ENCODE results near the gene RNF115.
A peak's percentile ranks its signal among the peaks of the same experiment; 100 is the strongest.
"Not testable (repeated sequence)": the region's sequence is repeated elsewhere in the genome, so short reads cannot be mapped to it uniquely, and the experiment has no call there.

The RNF115 gene

GRCh38 chr1:145827966-145828365 is 4.1 kb upstream of the RNF115 start:
- Histone ChIP-seq H3K27ac (replicated peaks; ENCODE audit: low read length) (no peak overlapping the region), H3K9me3 (replicated peaks in 1 of 2; ENCODE audit: control insufficient read depth in 2 of 2, insufficient read depth in 1 of 2, low read depth in 1 of 2, low read length in 2 of 2) (no peaks in the 10 kb centered on the region), H2BK15ac (ENCODE audit: low read length) (no peak overlapping the region), H2BK5ac (ENCODE audit: low read length) (no peak overlapping the region), H3K4me3 (ENCODE audit: low read length in 2 of 2) (no peak overlapping the region), H3K36me3 (replicated peaks in 1 of 2; ENCODE audit: control insufficient read depth in 2 of 2, insufficient read depth in 2 of 2, low read length in 2 of 2) (peaks cover 26 to 73% of the 10 kb centered on the region in 2 donors), H3K18ac (ENCODE audit: low read length) (no peak overlapping the region), H3K14ac (ENCODE audit: low read length) (no peak overlapping the region), H4K8ac (ENCODE audit: low read depth, low read length) (no peak overlapping the region), H3K4me1 (ENCODE audit: control insufficient read depth in 2 of 2, insufficient read depth in 1 of 2, low read depth in 1 of 2, low read length in 2 of 2) (peaks cover 0 to 2% of the 10 kb centered on the region in 2 donors), H3K79me1 (ENCODE audit: low read depth, low read length) (no peaks in the 10 kb centered on the region), H2AK5ac (ENCODE audit: low read depth, low read length) (no peak overlapping the region), H3K4ac (ENCODE audit: low read length) (no peak overlapping the region), H3K23ac (ENCODE audit: low read depth, low read length, poor library complexity) (no peak overlapping the region), H2BK120ac (ENCODE audit: low read depth, low read length) (no peak overlapping the region), H2BK12ac (ENCODE audit: low read length) (no peak overlapping the region), H3K9ac (ENCODE audit: low read depth, low read length, poor library complexity) (no peak overlapping the region), H3K27me3 (ENCODE audit: control insufficient read depth in 3 of 3, insufficient read depth in 3 of 3, low read depth in 1 of 3, low read length in 3 of 3) (no peaks in the 10 kb centered on the region), H2AFZ (ENCODE audit: low read length) (no peak overlapping the region), H3K4me2 (ENCODE audit: insufficient read depth, low read length, poor library complexity, severe bottlenecking) (no peak overlapping the region), H4K91ac (ENCODE audit: low read depth, low read length, poor library complexity) (no peak overlapping the region)
- DNase-seq (ENCODE audit: low spot score): no peak

GRCh38 chr1:145826030-145826429 is 2.1 kb upstream of the RNF115 start:
- H4K91ac ChIP-seq (ENCODE audit: low read depth, low read length, poor library complexity): no peak overlapping the region
- no peaks in the 10 kb centered on the region for H3K79me1 ChIP-seq (ENCODE audit: low read depth, low read length)
- peak overlapping the region in 1 of 2 donors; percentile 59 for H3K4me3 ChIP-seq (ENCODE audit: low read length in 2 of 2)
- H3K9me3 ChIP-seq (replicated peaks in 1 of 2; ENCODE audit: control insufficient read depth in 2 of 2, insufficient read depth in 1 of 2, low read depth in 1 of 2, low read length in 2 of 2): no peaks in the 10 kb centered on the region
- no peak overlapping the region for H4K8ac ChIP-seq (ENCODE audit: low read depth, low read length)
- H2BK5ac ChIP-seq (ENCODE audit: low read length): no peak overlapping the region
- H3K9ac ChIP-seq (ENCODE audit: low read depth, low read length, poor library complexity): no peak overlapping the region
- H3K27ac ChIP-seq (replicated peaks; ENCODE audit: low read length): no peak overlapping the region
- H2BK12ac ChIP-seq (ENCODE audit: low read length): no peak overlapping the region
- no peaks in the 10 kb centered on the region for H3K27me3 ChIP-seq (ENCODE audit: control insufficient read depth in 3 of 3, insufficient read depth in 3 of 3, low read depth in 1 of 3, low read length in 3 of 3)
- H3K18ac ChIP-seq (ENCODE audit: low read length): no peak overlapping the region
- no peak overlapping the region for H2AFZ ChIP-seq (ENCODE audit: low read length)
- no peak overlapping the region for H3K23ac ChIP-seq (ENCODE audit: low read depth, low read length, poor library complexity)
- H2BK15ac ChIP-seq (ENCODE audit: low read length): no peak overlapping the region
- WGBS, 2 donors (ENCODE audit: extremely low coverage in 2 of 2, insufficient read length in 2 of 2, insufficient replicate concordance in 1 of 2): no CpG with 5 or more reads among the region's 2 CpGs
- DNase-seq (ENCODE audit: low spot score): no peak
- peaks cover 20 to 54% of the 10 kb centered on the region in 2 donors for H3K36me3 ChIP-seq (replicated peaks in 1 of 2; ENCODE audit: control insufficient read depth in 2 of 2, insufficient read depth in 2 of 2, low read length in 2 of 2)
- no peak overlapping the region for H3K4me2 ChIP-seq (ENCODE audit: insufficient read depth, low read length, poor library complexity, severe bottlenecking)
- no peak overlapping the region for H2AK5ac ChIP-seq (ENCODE audit: low read depth, low read length)
- no peak overlapping the region for H3K14ac ChIP-seq (ENCODE audit: low read length)
- H2BK120ac ChIP-seq (ENCODE audit: low read depth, low read length): no peak overlapping the region
- no peak overlapping the region for H3K4ac ChIP-seq (ENCODE audit: low read length)
- peaks cover 0 to 2% of the 10 kb centered on the region in 2 donors for H3K4me1 ChIP-seq (ENCODE audit: control insufficient read depth in 2 of 2, insufficient read depth in 1 of 2, low read depth in 1 of 2, low read length in 2 of 2)

GRCh38 chr1:145824499-145824842 is 576 bp upstream of the RNF115 start:
- peak overlapping the region; percentile 92 for H3K18ac ChIP-seq (ENCODE audit: low read length)
- H2AK5ac ChIP-seq (ENCODE audit: low read depth, low read length): no peak overlapping the region
- no peak overlapping the region for H4K91ac ChIP-seq (ENCODE audit: low read depth, low read length, poor library complexity)
- H3K9ac ChIP-seq (ENCODE audit: low read depth, low read length, poor library complexity): peak overlapping the region; percentile 33
- peak overlapping the region; percentile 85 for H2AFZ ChIP-seq (ENCODE audit: low read length)
- H3K4me3 ChIP-seq (ENCODE audit: low read length in 2 of 2): peak overlapping the region; percentile 59 to 90
- no peaks in the 10 kb centered on the region for H3K79me1 ChIP-seq (ENCODE audit: low read depth, low read length)
- H3K27me3 ChIP-seq (ENCODE audit: control insufficient read depth in 3 of 3, insufficient read depth in 3 of 3, low read depth in 1 of 3, low read length in 3 of 3): no peaks in the 10 kb centered on the region
- peak overlapping the region; percentile 91 for H3K27ac ChIP-seq (replicated peaks; ENCODE audit: low read length)
- DNase-seq (ENCODE audit: low spot score): no peak
- H3K4me2 ChIP-seq (ENCODE audit: insufficient read depth, low read length, poor library complexity, severe bottlenecking): peak overlapping the region; percentile 60
- no peak overlapping the region for H3K23ac ChIP-seq (ENCODE audit: low read depth, low read length, poor library complexity)
- H3K9me3 ChIP-seq (replicated peaks in 1 of 2; ENCODE audit: control insufficient read depth in 2 of 2, insufficient read depth in 1 of 2, low read depth in 1 of 2, low read length in 2 of 2): no peaks in the 10 kb centered on the region
- H2BK120ac ChIP-seq (ENCODE audit: low read depth, low read length): no peak overlapping the region
- peak overlapping the region; percentile 90 for H2BK5ac ChIP-seq (ENCODE audit: low read length)
- no CpG with 5 or more reads among the region's 7 CpGs for WGBS, 2 donors (ENCODE audit: extremely low coverage in 2 of 2, insufficient read length in 2 of 2, insufficient replicate concordance in 1 of 2)
- peaks cover 0 to 2% of the 10 kb centered on the region in 2 donors for H3K4me1 ChIP-seq (ENCODE audit: control insufficient read depth in 2 of 2, insufficient read depth in 1 of 2, low read depth in 1 of 2, low read length in 2 of 2)
- H2BK15ac ChIP-seq (ENCODE audit: low read length): no peak overlapping the region
- peaks cover 17 to 38% of the 10 kb centered on the region in 2 donors for H3K36me3 ChIP-seq (replicated peaks in 1 of 2; ENCODE audit: control insufficient read depth in 2 of 2, insufficient read depth in 2 of 2, low read length in 2 of 2)
- no peak overlapping the region for H3K4ac ChIP-seq (ENCODE audit: low read length)
- no peak overlapping the region for H2BK12ac ChIP-seq (ENCODE audit: low read length)
- no peak overlapping the region for H3K14ac ChIP-seq (ENCODE audit: low read length)
- no peak overlapping the region for H4K8ac ChIP-seq (ENCODE audit: low read depth, low read length)

- DNase-seq (ENCODE audit: low spot score); H2BK120ac ChIP-seq (ENCODE audit: low read depth, low read length); H3K14ac ChIP-seq (ENCODE audit: low read length); H3K4ac ChIP-seq (ENCODE audit: low read length); H3K79me1 ChIP-seq (ENCODE audit: low read depth, low read length); H2AK5ac ChIP-seq (ENCODE audit: low read depth, low read length); H3K9ac ChIP-seq (ENCODE audit: low read depth, low read length, poor library complexity); H2AFZ ChIP-seq (ENCODE audit: low read length); H4K8ac ChIP-seq (ENCODE audit: low read depth, low read length); H3K18ac ChIP-seq (ENCODE audit: low read length); H2BK12ac ChIP-seq (ENCODE audit: low read length); H3K4me1 ChIP-seq (ENCODE audit: control insufficient read depth in 2 of 2, insufficient read depth in 1 of 2, low read depth in 1 of 2, low read length in 2 of 2); H3K4me2 ChIP-seq (ENCODE audit: insufficient read depth, low read length, poor library complexity, severe bottlenecking); H3K27ac ChIP-seq (replicated peaks; ENCODE audit: low read length); H3K23ac ChIP-seq (ENCODE audit: low read depth, low read length, poor library complexity); H4K91ac ChIP-seq (ENCODE audit: low read depth, low read length, poor library complexity); H3K27me3 ChIP-seq (ENCODE audit: control insufficient read depth in 3 of 3, insufficient read depth in 3 of 3, low read depth in 1 of 3, low read length in 3 of 3); H3K9me3 ChIP-seq (replicated peaks in 1 of 2; ENCODE audit: control insufficient read depth in 2 of 2, insufficient read depth in 1 of 2, low read depth in 1 of 2, low read length in 2 of 2); H2BK15ac ChIP-seq (ENCODE audit: low read length); H2BK5ac ChIP-seq (ENCODE audit: low read length): not testable (repeated sequence)
- Histone ChIP-seq H3K36me3 (replicated peaks in 1 of 2; ENCODE audit: control insufficient read depth in 2 of 2, insufficient read depth in 2 of 2, low read length in 2 of 2) (peaks cover 8 to 25% of the 10 kb centered on the region in 2 donors), H3K4me3 (ENCODE audit: low read length in 2 of 2) (peak overlapping the region in 1 of 2 donors; percentile 24)
- no CpG with 5 or more reads among the region's 16 CpGs for whole genome bisulfite sequencing, 2 donors (ENCODE audit: extremely low coverage in 2 of 2, insufficient read length in 2 of 2, insufficient replicate concordance in 1 of 2)
Observed at GRCh38 chr1:145822779-145823331, 1.0 kb downstream of the RNF115 start.

Measured in neuronal stem cell (in vitro differentiated cells).